ENCODE measurements around the gene NADK.

- TF ChIP-seq CTCF (IDR thresholded peaks at IDR 0.05) (no peak), POLR2A (IDR thresholded peaks at IDR 0.05) (no peak)
Observed at GRCh38 chr1:1748686-1749321, 29.5 kb downstream of the NADK start.

Measured in adrenal gland (tissue), 5 donors.